Ovary (tissue), 9 donors: ENCODE measurements around the gene ETV6. TPM values are rescaled to one million over a fixed set of nuclear protein-coding genes. Genes with fewer than 3 reads are reported as not detected.

Experiments used
- DNase-seq, 5 donors: peaks; one replicate each; pipeline ENCODE4 v3.0.0-alpha.2; 2019 to 2020
- H3K27ac ChIP-seq, 2 donors: fragments of 200-600 bp; one replicate each; pipeline versions ENCODE4 v1.5.1 to v1.8.0; 2019 to 2022
- H3K27me3 ChIP-seq: fragments of 200-600 bp; one replicate; pipeline ENCODE4 v1.8.0; 2022
- H3K36me3 ChIP-seq: fragments of 200-600 bp; sonication (generic); one replicate; pipeline ENCODE4 v1.5.1; 2019
- H3K4me1 ChIP-seq: one replicate; pipeline ENCODE4 v1.8.1; 2013; ENCODE audit warnings: mild to moderate bottlenecking, moderate library complexity; ENCODE audit not compliant: insufficient read depth
- H3K4me3 ChIP-seq: fragments of 200-600 bp; sonication (generic); one replicate; pipeline ENCODE4 v1.5.1; 2017
- H3K9me3 ChIP-seq, 2 donors: fragments of 200-600 bp in 1 of 2; sonication (generic) in 1 of 2; one replicate each; pipeline versions ENCODE4 v1.5.1 to v1.8.1; 2013 to 2019; ENCODE audit warnings: mild to moderate bottlenecking in 1 of 2, moderate library complexity in 1 of 2
- EP300 ChIP-seq: sonication (generic); formaldehyde crosslinking; IDR thresholded peaks from one replicate; pipeline ENCODE4 v1.6.1; 2017; ENCODE audit warnings: antibody characterized with exemption
- POLR2A ChIP-seq: fragments of 450-650 bp; IDR thresholded peaks from one replicate; pipeline ENCODE4 v1.6.1; 2017; ENCODE audit warnings: antibody characterized with exemption, mild to moderate bottlenecking, moderate library complexity
- WGBS, 3 donors: extraction: QIAGEN DNeasy Blood & Tissue Kit in 1 of 3; methylation state at CpG; one replicate each; pipeline versions ENCODE4 v1.1.5 to v1.1.7; 2013 to 2017; 5-methylcytosine and 5-hydroxymethylcytosine counted together
- intact Hi-C, 4 donors: fragments of 100-400 bp; cut with DNase I; formaldehyde crosslinking; loops; one replicate each; pipeline versions ENCODE4 v1.11.0 to v1.15.1; 2022 to 2023
- polyA plus RNA-seq, 2 donors: library from polyadenylated mRNA; stranded (reverse); fragments of 200-250 nt in 1 of 2; fragments of 350-450 nt in 1 of 2; fragmentation: Illumina TruSeq in 1 of 2; extraction: RNeasy Lipid Tissue Mini Kit (QIAGEN cat#74804) in 1 of 2; gene quantifications; one replicate each; pipeline ENCODE4 v1.2.3, GENCODE V29; 2013 to 2014
- total RNA-seq, 7 donors: library from RNA; depleted of rRNA in 2 of 7; stranded (reverse); fragments of >200 nt in 2 of 7; fragmentation: NEBNext Ultra II Directional in 3 of 7; extraction: Animal tissue kit (Norgen Biotek cat#: 25700) in 3 of 7; gene quantifications; one replicate each; pipeline versions ENCODE4 v1.1.0 to v1.2.4, GENCODE V29; 2016 to 2023
- TF ChIP-seq, protein P1 (sequence below), 3 donors: fragments of 450-650 bp in 2 of 3; fragments of 200-600 bp in 1 of 3; IDR thresholded peaks; one replicate each; pipeline versions ENCODE4 v1.5.1 to v1.8.0; 2016 to 2022; ENCODE audit warnings: antibody characterized with exemption in 3 of 3, mild to moderate bottlenecking in 1 of 3
- donor health status: DM: no; HTN: no; CAD: no; lungs with moderate emphysema.
- donor health status: DM: no; HTN: no; CAD: no.
- donor health status: Bipolar disorder and iron deficiency.
- donor health status: DM: yes; HTN: yes; CAD: no.
- donor health status: DM: no; HTN: no; CAD: no.
- donor health status: DM: yes; HTN: yes; CAD: no.

ETV6 gene
- total and polyA plus RNA-seq, 9 donors: 4.4 to 34.6 (median 18.3) TPM

DNA sequence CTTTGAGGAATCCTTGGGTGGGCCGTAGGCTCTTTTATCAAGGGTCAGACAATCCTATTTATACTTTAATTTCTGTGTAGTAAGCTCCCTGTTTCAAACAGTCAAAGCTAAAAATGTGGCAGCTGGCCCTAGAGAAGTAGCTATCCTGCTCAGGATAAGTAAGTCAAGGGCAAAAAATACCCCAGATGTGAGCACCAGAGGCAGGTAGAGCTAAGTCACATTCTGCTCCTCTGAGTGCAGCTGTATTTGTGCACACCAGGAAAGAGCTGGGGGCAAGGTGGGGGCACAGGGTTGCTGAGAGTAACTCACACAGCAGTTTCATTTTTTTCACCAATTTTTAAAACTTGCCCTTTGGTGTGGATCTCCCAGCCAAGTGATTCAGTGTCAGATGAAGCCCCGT lies 5.3 kb downstream of the ETV6 start:
- no peak overlapping the region for H3K4me3 ChIP-seq
- DNase-seq: no peak
- TF ChIP-seq, protein P1, sequence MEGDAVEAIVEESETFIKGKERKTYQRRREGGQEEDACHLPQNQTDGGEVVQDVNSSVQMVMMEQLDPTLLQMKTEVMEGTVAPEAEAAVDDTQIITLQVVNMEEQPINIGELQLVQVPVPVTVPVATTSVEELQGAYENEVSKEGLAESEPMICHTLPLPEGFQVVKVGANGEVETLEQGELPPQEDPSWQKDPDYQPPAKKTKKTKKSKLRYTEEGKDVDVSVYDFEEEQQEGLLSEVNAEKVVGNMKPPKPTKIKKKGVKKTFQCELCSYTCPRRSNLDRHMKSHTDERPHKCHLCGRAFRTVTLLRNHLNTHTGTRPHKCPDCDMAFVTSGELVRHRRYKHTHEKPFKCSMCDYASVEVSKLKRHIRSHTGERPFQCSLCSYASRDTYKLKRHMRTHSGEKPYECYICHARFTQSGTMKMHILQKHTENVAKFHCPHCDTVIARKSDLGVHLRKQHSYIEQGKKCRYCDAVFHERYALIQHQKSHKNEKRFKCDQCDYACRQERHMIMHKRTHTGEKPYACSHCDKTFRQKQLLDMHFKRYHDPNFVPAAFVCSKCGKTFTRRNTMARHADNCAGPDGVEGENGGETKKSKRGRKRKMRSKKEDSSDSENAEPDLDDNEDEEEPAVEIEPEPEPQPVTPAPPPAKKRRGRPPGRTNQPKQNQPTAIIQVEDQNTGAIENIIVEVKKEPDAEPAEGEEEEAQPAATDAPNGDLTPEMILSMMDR (IDR thresholded peaks at IDR 0.05): no peak
- H3K36me3 ChIP-seq: no peaks in the 10 kb centered on the region
- no peaks in the 10 kb centered on the region for H3K27me3 ChIP-seq
- H3K27ac ChIP-seq: no peak overlapping the region
- peaks cover 5% of the 10 kb centered on the region for H3K4me1 ChIP-seq
- H3K9me3 ChIP-seq: no peaks in the 10 kb centered on the region
- 81 to 90% (median 88%) methylated on average over 2 of the region's 2 CpGs for WGBS, 3 donors
- intact Hi-C loops: no loop called here

DNA sequence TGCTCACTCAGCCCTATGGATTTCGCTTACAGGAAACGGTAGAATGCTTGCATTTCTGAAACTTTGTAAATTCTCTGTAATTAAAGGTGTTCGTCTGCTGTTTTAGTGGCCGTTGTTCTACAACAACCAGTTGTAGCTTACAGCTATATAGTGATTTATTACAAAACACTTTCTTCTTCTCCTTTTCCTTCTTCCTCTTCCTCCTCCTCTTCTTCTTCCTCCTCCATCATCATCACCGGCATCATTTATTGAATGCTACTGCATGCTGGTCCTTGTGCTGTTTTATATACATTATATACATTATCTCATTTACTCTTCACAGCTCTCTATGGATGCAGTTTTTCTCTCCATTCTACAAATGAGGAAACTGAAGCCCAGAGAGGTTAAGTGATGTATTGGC lies 6.4 kb downstream of the ETV6 start:
- Histone ChIP-seq H3K27me3 (no peaks in the 10 kb centered on the region), H3K4me3 (no peak overlapping the region), H3K36me3 (no peaks in the 10 kb centered on the region), H3K9me3 (no peaks in the 10 kb centered on the region), H3K4me1 (peaks cover 5% of the 10 kb centered on the region), H3K27ac (no peak overlapping the region)
- WGBS, 3 donors: 91 to 97% (median 94%) methylated on average over 5 of the region's 5 CpGs
- intact Hi-C loops: no loop called here
- no peak for DNase-seq
- TF ChIP-seq POLR2A (no peak), EP300 (no peak)
- TF ChIP-seq, protein P1 (IDR thresholded peaks at IDR 0.05): no peak

DNA sequence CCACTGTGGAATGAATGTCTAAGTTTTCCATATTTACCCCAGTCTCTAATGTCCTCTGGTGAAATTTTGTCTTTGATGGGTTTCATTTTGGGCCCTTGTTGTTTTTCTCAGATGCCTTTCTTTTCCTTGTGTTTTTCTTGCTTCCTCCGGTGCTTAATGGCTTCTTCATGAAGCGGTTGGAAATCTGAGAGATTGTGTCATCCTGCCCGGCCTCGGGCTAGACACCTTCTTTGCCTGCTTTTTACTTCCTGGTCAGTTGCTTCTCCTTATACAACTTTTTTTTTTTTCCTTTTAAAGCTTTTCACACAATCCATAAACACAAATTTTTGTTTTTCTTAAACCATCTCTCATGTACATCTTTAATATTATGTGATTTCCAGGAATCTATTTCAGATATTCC lies 7.1 kb downstream of the ETV6 start:
- Histone ChIP-seq H3K4me3 (no peak overlapping the region), H3K4me1 (peaks cover 5% of the 10 kb centered on the region), H3K27me3 (no peaks in the 10 kb centered on the region), H3K36me3 (no peaks in the 10 kb centered on the region), H3K9me3 (no peaks in the 10 kb centered on the region), H3K27ac (no peak overlapping the region)
- WGBS, 3 donors: 90 to 96% (median 93%) methylated on average over 4 of the region's 4 CpGs
- intact Hi-C loops: no loop called here
- TF ChIP-seq POLR2A (no peak), EP300 (no peak)
- TF ChIP-seq, protein P1 (IDR thresholded peaks at IDR 0.05): no peak
- no peak for DNase-seq

DNA sequence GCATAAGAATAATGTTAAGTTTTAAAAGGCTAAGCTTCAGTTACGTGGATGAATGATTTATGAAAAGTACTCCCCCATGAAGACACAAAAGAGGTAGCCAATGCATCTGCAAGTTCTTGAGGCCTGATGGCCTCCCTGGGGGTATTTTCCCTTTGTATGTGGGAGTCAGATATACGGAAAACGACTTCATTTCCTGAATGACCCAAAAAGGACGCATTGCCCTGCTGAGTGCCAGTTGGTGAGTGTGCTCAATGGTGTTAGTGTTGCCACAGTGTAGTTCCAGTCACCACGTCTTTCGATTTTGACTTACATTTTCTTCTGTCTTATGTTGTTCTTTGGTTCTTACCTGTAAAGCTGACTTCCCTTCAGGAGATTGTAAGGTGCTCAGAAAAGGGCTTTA lies 8.0 kb downstream of the ETV6 start:
- no peaks in the 10 kb centered on the region for H3K36me3 ChIP-seq
- no peak overlapping the region for H3K4me3 ChIP-seq
- DNase-seq: no peak
- H3K27ac ChIP-seq: no peak overlapping the region
- no peaks in the 10 kb centered on the region for H3K9me3 ChIP-seq
- intact Hi-C loops: no loop called here
- H3K4me1 ChIP-seq: peaks cover 4% of the 10 kb centered on the region
- WGBS, 3 donors: 73 to 88% (median 87%) methylated on average over 6 of the region's 6 CpGs
- H3K27me3 ChIP-seq: no peaks in the 10 kb centered on the region
- TF ChIP-seq, protein P1 (IDR thresholded peaks at IDR 0.05): no peak
- TF ChIP-seq EP300 (no peak), POLR2A (no peak)

DNA sequence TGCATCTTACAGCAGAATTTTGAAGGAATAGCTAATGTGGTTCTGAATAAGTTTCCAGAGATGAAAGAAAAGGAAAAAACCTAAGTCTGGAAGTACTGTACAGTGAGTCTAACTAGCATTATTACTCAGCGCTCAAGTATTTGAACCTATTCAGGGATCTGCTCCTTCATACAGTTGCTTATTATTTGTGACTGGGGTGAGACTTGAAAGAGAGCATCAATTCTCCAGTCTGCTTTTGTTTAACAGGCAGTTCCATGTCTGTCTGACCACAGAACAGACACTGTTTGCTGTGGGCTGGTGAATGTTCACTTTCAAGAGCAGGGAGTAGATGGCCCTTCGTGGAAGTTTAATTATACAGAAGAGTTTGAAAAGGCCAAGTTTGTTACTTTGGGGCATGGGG lies 9.3 kb downstream of the ETV6 start:
- no peak for DNase-seq
- TF ChIP-seq POLR2A (no peak), EP300 (no peak)
- TF ChIP-seq, protein P1 (IDR thresholded peaks at IDR 0.05): no peak
- H3K27me3 ChIP-seq: no peaks in the 10 kb centered on the region
- no peaks in the 10 kb centered on the region for H3K9me3 ChIP-seq
- no peak overlapping the region for H3K27ac ChIP-seq
- no peak overlapping the region for H3K4me3 ChIP-seq
- 69 to 88% (median 80%) methylated on average over 2 of the region's 2 CpGs for WGBS, 3 donors
- intact Hi-C loops: no loop called here
- no peaks in the 10 kb centered on the region for H3K36me3 ChIP-seq
- peaks cover 2% of the 10 kb centered on the region for H3K4me1 ChIP-seq
